ENCODE measurements around the gene FGFBP1.

The FGFBP1 gene

GRCh38 chr4:15938640-15939039 is at the start of gene FGFBP1:
TSS of gene FGFBP1 (minus strand) at chr4:15938740. CDS start at chr4:15936632, 2,108 bp downstream.
- DNase-seq = no peak
- in situ Hi-C loops (cut with MboI; ENCODE audit: low pct_unique_long_range_greater_than_20kb, low sequenced_read_pairs) = no loop called here

- no peak for DNase-seq
- in situ Hi-C loops (cut with MboI; ENCODE audit: low pct_unique_long_range_greater_than_20kb, low sequenced_read_pairs) = no loop called here
These were observed 49.7 kb upstream of the FGFBP1 start for GRCh38 chr4:15988222-15988621.

GRCh38 chr4:15986907-15987306 is 48.4 kb upstream of the FGFBP1 start:
- in situ Hi-C loops (cut with MboI; ENCODE audit: low pct_unique_long_range_greater_than_20kb, low sequenced_read_pairs) = no loop called here

GRCh38 chr4:15983610-15984009 is 45.1 kb upstream of the FGFBP1 start:
- no peak for DNase-seq
- in situ Hi-C loops (cut with MboI; ENCODE audit: low pct_unique_long_range_greater_than_20kb, low sequenced_read_pairs) = no loop called here

More at GRCh38 chr4:15986907-15987306, 48.4 kb upstream of the FGFBP1 start:
- no peak for DNase-seq

GRCh38 chr4:15982842-15983524 is 44.4 kb upstream of the FGFBP1 start:
- in situ Hi-C loops (cut with MboI; ENCODE audit: low pct_unique_long_range_greater_than_20kb, low sequenced_read_pairs) = no loop called here
- no peak for DNase-seq

GRCh38 chr4:15976456-15977447 is 38.2 kb upstream of the FGFBP1 start:
- in situ Hi-C loops (cut with MboI; ENCODE audit: low pct_unique_long_range_greater_than_20kb, low sequenced_read_pairs) = no loop called here
- DNase-seq = no peak

GRCh38 chr4:15971068-15971801 is 32.7 kb upstream of the FGFBP1 start:
- no peak for DNase-seq
- in situ Hi-C loops (cut with MboI; ENCODE audit: low pct_unique_long_range_greater_than_20kb, low sequenced_read_pairs) = no loop called here

- in situ Hi-C loops (cut with MboI; ENCODE audit: low pct_unique_long_range_greater_than_20kb, low sequenced_read_pairs) = no loop called here
- DNase-seq = no peak
These were observed 30.2 kb upstream of the FGFBP1 start for GRCh38 chr4:15968551-15969300.

- in situ Hi-C loops (cut with MboI; ENCODE audit: low pct_unique_long_range_greater_than_20kb, low sequenced_read_pairs) = no loop called here
- no peak for DNase-seq
These were observed 26.8 kb upstream of the FGFBP1 start for GRCh38 chr4:15965325-15965724.

- in situ Hi-C loops (cut with MboI; ENCODE audit: low pct_unique_long_range_greater_than_20kb, low sequenced_read_pairs) = no loop called here
- no peak for DNase-seq
These were observed 25.6 kb upstream of the FGFBP1 start for GRCh38 chr4:15964159-15964558.

GRCh38 chr4:15963576-15963975 is 25.0 kb upstream of the FGFBP1 start:
- in situ Hi-C loops (cut with MboI; ENCODE audit: low pct_unique_long_range_greater_than_20kb, low sequenced_read_pairs) = no loop called here
- no peak for DNase-seq

- in situ Hi-C loops (cut with MboI; ENCODE audit: low pct_unique_long_range_greater_than_20kb, low sequenced_read_pairs) = no loop called here
- peak; percentile 20 for DNase-seq
These were observed 24.5 kb upstream of the FGFBP1 start, which contains the start of gene FGFBP2 for GRCh38 chr4:15963001-15963451. TSS of gene FGFBP2 (minus strand) at chr4:15963175. CDS start at chr4:15963129, 46 bp downstream.

- in situ Hi-C loops (cut with MboI; ENCODE audit: low pct_unique_long_range_greater_than_20kb, low sequenced_read_pairs) = no loop called here
- DNase-seq = no peak
These were observed 23.4 kb upstream of the FGFBP1 start for GRCh38 chr4:15961781-15962510.

- no peak for DNase-seq
- in situ Hi-C loops (cut with MboI; ENCODE audit: low pct_unique_long_range_greater_than_20kb, low sequenced_read_pairs) = no loop called here
These were observed 20.0 kb upstream of the FGFBP1 start for GRCh38 chr4:15958562-15958961.

GRCh38 chr4:15956179-15956850 is 17.8 kb upstream of the FGFBP1 start:
- in situ Hi-C loops (cut with MboI; ENCODE audit: low pct_unique_long_range_greater_than_20kb, low sequenced_read_pairs) = no loop called here

GRCh38 chr4:15955670-15956069 is 17.1 kb upstream of the FGFBP1 start:
- in situ Hi-C loops (cut with MboI; ENCODE audit: low pct_unique_long_range_greater_than_20kb, low sequenced_read_pairs) = no loop called here
- DNase-seq = no peak

More at GRCh38 chr4:15956179-15956850, 17.8 kb upstream of the FGFBP1 start:
- peak; percentile 65 for DNase-seq

GRCh38 chr4:15953625-15954024 is 15.1 kb upstream of the FGFBP1 start:
- in situ Hi-C loops (cut with MboI; ENCODE audit: low pct_unique_long_range_greater_than_20kb, low sequenced_read_pairs) = no loop called here

More at GRCh38 chr4:15953625-15954024, 15.1 kb upstream of the FGFBP1 start:
- DNase-seq = no peak

All from KBM-7 (cell line).